ENCODE data around the gene DAPK2. TPM values are rescaled to one million over a fixed set of nuclear protein-coding genes. Genes with fewer than 3 reads are reported as not detected.

The DAPK2 gene
- polyA plus RNA-seq, 1 donor, result 5.1 TPM

GRCh38 chr15:63860155-63860554 is 186.1 kb downstream of the DAPK2 start:
- no peak for DNase-seq

GRCh38 chr15:63858881-63859280 is 187.4 kb downstream of the DAPK2 start:
- DNase-seq, result no peak

GRCh38 chr15:63858448-63858847 is 187.8 kb downstream of the DAPK2 start:
- DNase-seq, result no peak

DNA sequence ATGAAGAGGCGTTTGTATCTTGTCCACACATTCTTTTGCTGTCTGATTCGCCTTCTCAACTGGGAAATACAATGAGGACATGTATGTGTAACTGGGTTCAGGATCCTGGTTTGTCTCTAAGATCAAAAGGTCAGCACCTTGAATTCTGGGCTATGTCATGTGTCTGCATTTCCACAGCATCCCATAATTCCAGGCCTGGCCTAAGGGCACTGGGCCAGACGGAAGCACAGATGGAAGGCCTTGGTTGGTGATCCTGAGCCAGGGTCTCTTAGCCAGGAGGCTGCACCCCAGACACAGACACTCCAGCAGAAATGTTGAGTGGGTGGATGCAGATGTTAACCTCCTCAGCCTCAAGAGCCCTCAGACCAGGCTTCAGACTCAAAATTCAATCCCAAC is 188.8 kb downstream of the DAPK2 start:
- DNase-seq, result no peak

Other genes starting within 250 kb of the DAPK2 start
- 46.8 TPM for gene HERC1, start 212.5 kb downstream of the DAPK2 start, polyA plus RNA-seq (ENCODE audit: insufficient read length)
- gene CIAO2A, start 47.4 kb upstream of the DAPK2 start, polyA plus RNA-seq (ENCODE audit: insufficient read length), result 43.1 TPM
- gene SNX1, start 49.5 kb upstream of the DAPK2 start, polyA plus RNA-seq (ENCODE audit: insufficient read length), result 53.9 TPM
- gene SNX22, start 105.2 kb upstream of the DAPK2 start, polyA plus RNA-seq (ENCODE audit: insufficient read length), result 0.97 TPM
- gene PPIB, start 116.5 kb upstream of the DAPK2 start, polyA plus RNA-seq (ENCODE audit: insufficient read length), result 244 TPM

All from hindlimb muscle (tissue), 1 donor.